Measurements from ENCODE around the gene CEP112.
"Not testable (repeated sequence)": the region's sequence is repeated elsewhere in the genome, so short reads cannot be mapped to it uniquely, and the experiment has no call there.

The CEP112 gene

DNA sequence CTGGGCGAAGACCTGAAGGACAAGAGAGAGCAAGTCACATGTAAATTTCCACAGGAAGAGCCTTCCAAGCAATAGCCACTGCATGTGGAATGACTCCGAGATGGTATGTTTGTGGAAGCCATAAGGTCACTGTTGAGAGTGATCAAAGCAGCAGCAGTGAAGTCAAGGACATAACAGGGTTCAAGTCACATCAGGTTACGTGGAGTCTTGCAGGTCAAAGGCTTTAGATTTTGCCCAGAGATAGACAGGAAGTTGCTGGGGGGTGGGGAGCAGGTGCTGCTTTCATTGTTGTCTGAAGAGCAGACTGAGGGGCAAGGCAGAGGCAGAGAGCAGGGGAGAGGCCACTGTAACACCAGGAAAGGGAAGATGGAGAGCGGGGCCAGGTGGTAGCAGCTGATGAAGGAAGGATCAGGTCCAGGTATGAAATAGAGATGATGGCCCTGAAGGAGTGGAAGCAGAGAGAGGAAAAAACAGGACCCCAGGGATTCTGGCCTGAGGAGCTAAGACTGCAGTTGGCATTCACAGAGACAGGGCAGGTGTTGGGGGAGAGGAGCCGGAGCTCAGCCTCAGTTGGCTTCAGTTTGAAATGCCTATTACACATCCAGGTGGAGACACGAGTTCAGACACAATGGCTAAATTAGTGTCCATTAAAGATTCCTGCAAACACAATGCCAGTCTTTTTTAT lies 501.2 kb downstream of the CEP112 start:
- Mint-ChIP-seq H3K27me3 (peaks cover 17% of the 10 kb centered on the region), H3K36me3 (no peaks in the 10 kb centered on the region), H3K9me3 (no peaks in the 10 kb centered on the region), H3K27ac (no peak overlapping the region), H3K4me1 (no peaks in the 10 kb centered on the region), H3K4me3 (no peak overlapping the region)
- ATAC-seq = peak; percentile 39

DNA sequence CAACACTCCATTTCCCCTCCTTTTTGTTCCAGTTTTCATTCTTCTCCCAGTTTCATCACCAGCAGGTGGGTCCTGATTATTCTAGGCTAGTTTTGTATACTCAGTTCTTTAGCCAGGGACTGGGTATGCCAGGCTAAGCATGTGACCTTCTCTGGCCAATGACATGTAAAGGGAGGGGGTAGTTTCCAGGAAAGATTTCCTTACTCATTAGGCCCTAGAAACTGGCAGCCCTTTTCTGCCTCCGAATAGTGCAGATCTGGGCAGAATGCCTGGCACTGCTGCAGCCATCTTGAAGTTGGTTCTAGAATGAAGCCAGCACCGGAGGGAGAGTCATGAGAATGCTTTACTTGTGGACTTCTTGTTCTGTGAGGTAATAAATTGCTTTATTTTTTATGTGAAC lies 503.6 kb downstream of the CEP112 start:
- Mint-ChIP-seq H3K27ac (no peak overlapping the region), H3K9me3 (peaks cover 3% of the 10 kb centered on the region), H3K36me3 (no peaks in the 10 kb centered on the region), H3K27me3 (peaks cover 7% of the 10 kb centered on the region), H3K4me3 (no peak overlapping the region), H3K4me1 (no peaks in the 10 kb centered on the region)
- ATAC-seq = no peak

DNA sequence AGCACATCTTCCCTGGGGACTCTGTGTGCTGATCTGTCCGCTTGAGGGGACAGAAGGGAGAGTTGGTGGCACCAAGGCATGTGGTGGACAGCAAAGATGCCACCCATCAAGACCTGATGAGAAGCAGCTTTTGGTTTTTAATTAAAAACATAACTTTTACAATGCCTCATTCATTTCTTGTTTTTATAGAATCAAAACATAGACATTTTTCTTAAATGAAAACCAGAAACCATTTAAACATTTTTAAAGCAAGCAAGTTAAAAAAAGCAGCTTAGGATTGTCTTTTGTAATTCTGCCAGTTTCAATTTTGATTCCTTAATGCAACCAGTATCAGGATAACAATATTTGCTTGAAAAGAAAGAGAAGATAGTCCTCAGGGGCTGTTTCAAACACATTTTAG lies 506.8 kb downstream of the CEP112 start:
- no peaks in the 10 kb centered on the region for H3K36me3 Mint-ChIP-seq
- no peak for ATAC-seq
- H3K4me3 Mint-ChIP-seq = no peak overlapping the region
- H3K4me1 Mint-ChIP-seq = no peaks in the 10 kb centered on the region
- no peaks in the 10 kb centered on the region for H3K27me3 Mint-ChIP-seq
- H3K27ac Mint-ChIP-seq = no peak overlapping the region
- H3K9me3 Mint-ChIP-seq = peaks cover 14% of the 10 kb centered on the region

DNA sequence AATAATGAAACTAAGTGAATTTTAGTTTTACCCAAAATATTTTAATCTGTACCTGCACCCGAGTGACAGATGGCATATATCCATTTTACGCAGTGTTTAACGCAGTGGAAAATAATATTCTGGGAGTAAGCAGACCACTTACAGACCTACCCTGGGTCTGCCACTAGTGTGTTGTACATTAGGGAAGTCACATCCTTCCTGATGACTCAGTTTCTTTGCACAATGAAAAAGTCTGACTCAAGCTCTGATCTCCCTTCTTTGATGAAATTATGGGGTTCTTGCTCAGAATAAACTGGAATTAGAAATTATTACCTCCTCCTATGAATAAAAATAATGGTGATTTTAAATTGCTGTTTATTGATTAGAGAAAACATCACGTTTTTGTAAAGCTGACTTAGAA lies 507.3 kb downstream of the CEP112 start:
- Mint-ChIP-seq H3K36me3 (no peaks in the 10 kb centered on the region), H3K4me3 (no peak overlapping the region), H3K9me3 (peaks cover 14% of the 10 kb centered on the region), H3K4me1 (no peaks in the 10 kb centered on the region), H3K27me3 (no peaks in the 10 kb centered on the region), H3K27ac (no peak overlapping the region)
- ATAC-seq = no peak

DNA sequence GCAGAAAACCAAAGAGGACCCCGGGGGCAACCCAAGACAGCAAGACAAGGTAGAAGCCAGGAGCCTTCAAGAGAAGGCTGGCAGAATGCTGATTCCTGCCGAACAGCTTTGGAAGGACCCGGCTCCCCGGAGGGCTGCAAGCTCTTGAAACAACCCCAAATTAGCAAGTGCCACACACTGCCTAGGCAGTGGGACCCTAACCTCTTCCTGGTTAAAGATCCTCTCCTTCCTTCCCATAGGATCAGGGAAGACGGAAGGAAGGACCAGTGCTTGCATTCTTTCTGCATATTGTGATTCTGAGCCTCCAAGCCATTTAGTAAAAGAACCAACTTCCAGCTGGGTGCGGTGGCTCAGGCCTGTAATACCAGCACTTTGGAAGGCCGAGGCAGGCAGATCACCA lies 508.5 kb downstream of the CEP112 start:
- no peaks in the 10 kb centered on the region for H3K36me3 Mint-ChIP-seq
- no peaks in the 10 kb centered on the region for H3K4me1 Mint-ChIP-seq
- peaks cover 14% of the 10 kb centered on the region for H3K9me3 Mint-ChIP-seq
- no peak for ATAC-seq
- no peaks in the 10 kb centered on the region for H3K27me3 Mint-ChIP-seq
- no peak overlapping the region for H3K4me3 Mint-ChIP-seq
- no peak overlapping the region for H3K27ac Mint-ChIP-seq

DNA sequence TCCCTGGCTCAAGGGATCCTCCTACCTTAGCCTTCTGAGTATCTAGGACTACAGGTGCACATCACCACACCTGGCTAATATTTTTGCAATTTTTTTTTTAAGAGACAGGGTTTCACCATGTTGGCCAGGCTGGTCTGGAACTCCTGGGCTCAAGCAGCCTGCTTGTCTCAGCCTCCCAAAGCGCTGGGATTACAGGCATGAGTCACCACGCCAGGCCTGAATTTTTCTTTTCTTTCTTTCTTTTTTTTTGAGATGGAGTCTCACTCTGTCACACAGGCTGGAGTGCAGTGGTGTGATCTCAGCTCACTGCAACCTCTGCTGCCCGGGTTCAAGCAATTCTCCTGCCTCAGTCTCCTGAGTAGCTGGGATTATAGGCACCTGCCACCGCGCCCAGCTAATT lies 510.2 kb downstream of the CEP112 start:
- not testable (repeated sequence) for H3K27ac Mint-ChIP-seq, ATAC-seq, H3K36me3 Mint-ChIP-seq, H3K27me3 Mint-ChIP-seq, H3K4me3 Mint-ChIP-seq, H3K4me1 Mint-ChIP-seq
- H3K9me3 Mint-ChIP-seq = peaks cover 14% of the 10 kb centered on the region

DNA sequence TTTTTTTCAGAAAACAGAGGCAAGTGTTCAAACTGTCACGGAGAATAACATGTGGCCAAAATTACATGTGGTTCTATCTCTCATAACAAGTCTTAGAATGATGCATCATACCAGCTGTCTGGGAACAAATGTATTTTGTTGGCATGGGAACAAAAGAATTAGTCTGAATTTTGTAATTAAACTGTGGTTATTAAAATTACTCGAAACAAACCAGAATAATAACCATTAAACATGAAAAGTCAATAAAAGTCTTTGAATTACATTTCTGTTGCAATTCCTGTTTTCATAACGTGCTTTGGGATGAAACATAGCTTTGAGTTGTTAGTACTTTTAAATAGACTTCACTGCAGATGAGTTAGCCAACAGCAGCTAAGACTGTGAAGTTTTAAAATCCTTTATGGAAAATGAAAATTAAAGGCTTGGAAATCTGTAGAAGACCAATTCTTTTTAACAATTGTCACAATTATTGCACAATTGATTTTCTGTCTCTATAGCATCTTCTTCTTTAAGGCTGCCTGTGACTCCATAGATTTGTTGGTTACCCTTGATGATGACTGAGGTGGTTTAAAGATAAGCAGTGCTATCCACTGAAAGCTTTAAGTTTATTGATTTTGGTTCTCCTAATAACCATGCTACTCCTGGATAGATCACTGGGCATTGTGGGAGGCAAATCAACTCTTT lies 512.6 kb downstream of the CEP112 start:
- no peaks in the 10 kb centered on the region for H3K27me3 Mint-ChIP-seq
- H3K27ac Mint-ChIP-seq = no peak overlapping the region
- no peaks in the 10 kb centered on the region for H3K4me1 Mint-ChIP-seq
- peaks cover 17% of the 10 kb centered on the region for H3K9me3 Mint-ChIP-seq
- H3K36me3 Mint-ChIP-seq = no peaks in the 10 kb centered on the region
- no peak overlapping the region for H3K4me3 Mint-ChIP-seq
- ATAC-seq = no peak

DNA sequence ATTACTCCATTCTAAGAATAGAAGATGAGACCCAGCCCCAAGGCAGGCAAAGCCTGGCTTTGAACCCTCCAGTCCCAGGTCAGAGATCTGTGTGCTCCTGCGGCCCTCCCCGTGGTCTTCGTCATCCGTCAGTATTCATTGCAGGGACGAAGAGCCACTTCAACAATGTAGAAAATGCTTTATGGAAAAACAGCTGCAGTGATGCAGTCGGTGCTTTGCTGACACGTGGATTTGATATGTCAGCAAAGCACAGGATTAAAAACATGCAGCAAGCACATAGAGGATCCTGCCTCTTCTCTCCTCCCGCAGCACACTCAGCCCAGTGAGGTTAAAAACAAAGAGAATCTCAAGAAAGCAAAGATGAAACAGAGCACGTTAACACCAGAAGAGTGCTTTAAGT lies 513.4 kb downstream of the CEP112 start:
- H3K27me3 Mint-ChIP-seq = no peaks in the 10 kb centered on the region
- H3K36me3 Mint-ChIP-seq = no peaks in the 10 kb centered on the region
- no peak overlapping the region for H3K4me3 Mint-ChIP-seq

DNA sequence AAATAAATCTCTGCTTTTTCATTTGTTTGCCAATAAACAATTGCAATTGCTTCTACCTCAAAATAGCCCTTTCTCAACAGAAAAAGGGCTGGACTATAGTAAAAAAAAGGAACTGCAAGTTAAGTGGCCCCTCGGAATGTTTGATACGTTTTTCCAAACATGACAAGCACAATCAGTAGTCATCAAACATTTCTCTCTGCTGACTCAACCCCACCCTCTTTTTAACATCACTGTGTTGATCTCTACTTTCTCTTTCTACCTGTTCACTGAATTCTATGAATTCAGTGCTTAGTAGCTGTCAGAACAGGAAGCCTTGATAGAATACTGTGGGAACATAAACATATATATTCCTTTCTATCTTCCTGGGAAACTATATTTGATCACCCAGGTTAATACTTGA lies 514.0 kb downstream of the CEP112 start:
- no peaks in the 10 kb centered on the region for H3K4me1 Mint-ChIP-seq
- peaks cover 17% of the 10 kb centered on the region for H3K9me3 Mint-ChIP-seq
- no peak for ATAC-seq

More for the DNA sequence above, 513.4 kb downstream of the CEP112 start:
- no peak for ATAC-seq
- Mint-ChIP-seq H3K4me1 (no peaks in the 10 kb centered on the region), H3K9me3 (peaks cover 17% of the 10 kb centered on the region), H3K27ac (no peak overlapping the region)

DNA sequence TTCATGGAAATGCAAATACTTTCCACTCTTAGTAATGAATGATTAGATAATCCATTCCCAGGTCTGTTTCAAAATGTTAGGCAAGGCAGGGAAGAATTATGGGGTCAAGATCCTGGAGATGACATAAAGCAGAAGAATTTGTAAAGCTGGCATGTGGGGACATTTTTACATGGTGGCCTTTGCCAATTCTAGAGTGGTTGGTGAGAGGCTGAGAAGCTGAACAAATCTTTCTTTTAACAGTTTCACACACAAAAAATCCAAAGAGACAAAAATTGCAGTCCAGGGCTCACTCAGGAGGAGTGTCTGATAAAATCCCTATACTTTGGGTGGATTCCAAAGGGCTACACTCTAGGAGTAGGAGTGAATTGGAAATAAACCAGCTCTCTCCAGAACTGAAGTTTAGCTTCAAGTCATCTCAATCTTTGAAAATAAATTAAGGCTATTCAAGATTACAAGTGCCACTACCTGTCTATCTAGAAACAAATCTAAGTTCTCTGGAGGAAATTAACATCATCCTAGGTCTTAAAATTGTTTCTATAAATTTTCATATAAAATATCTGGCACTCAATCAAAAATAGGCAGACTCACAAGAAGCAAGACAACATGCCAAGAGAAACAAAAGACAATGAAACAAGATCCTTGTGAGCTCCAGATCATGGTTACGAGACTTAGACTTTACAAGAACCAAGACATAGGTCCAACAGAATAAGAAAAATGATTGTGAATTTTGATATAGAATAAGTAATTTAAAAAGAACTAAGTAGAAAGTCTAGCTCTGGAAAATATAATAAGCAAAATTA lies 517.5 kb downstream of the CEP112 start:
- H3K27me3 Mint-ChIP-seq = peaks cover 3% of the 10 kb centered on the region
- peaks cover 5% of the 10 kb centered on the region for H3K9me3 Mint-ChIP-seq
- no peak for ATAC-seq
- no peaks in the 10 kb centered on the region for H3K4me1 Mint-ChIP-seq
- H3K36me3 Mint-ChIP-seq = no peaks in the 10 kb centered on the region
- no peak overlapping the region for H3K27ac Mint-ChIP-seq
- H3K4me3 Mint-ChIP-seq = no peak overlapping the region

More for the DNA sequence above, 514.0 kb downstream of the CEP112 start:
- H3K4me3 Mint-ChIP-seq = no peak overlapping the region
- H3K27me3 Mint-ChIP-seq = no peaks in the 10 kb centered on the region
- no peak overlapping the region for H3K27ac Mint-ChIP-seq
- H3K36me3 Mint-ChIP-seq = no peaks in the 10 kb centered on the region

DNA sequence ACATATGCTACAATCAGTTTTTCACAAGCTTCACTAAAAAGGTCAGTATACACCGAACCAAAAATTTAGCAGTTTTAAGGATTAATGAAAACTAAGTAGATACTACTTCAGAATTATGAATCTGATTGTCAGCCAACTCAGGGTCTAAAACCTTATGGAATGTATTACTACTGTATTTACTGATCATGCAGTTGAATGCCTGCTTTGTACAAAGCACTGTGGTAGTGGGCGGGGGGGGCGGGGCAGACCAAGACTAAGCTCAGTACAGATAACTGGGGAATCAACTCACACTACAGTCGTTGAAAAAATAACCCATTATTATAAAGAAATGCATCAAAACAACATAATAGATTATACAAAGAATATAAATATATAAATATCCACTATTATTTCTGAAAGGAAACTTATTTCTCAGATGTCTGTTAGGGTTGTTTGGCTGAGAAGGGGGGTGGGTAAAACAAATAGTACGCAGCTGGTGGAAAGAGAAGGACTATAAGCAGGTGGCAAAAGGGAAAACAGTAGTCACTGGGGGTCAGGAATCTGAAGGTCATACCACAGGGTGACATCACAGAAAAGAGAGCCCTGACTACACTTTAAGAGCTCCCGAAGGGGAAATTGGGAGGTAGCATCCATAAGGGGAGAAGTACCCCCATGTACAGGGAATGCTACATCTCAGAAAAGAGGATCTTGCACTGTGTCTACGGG lies 521.1 kb downstream of the CEP112 start:
- no peak for ATAC-seq
- Mint-ChIP-seq H3K9me3 (peaks cover 5% of the 10 kb centered on the region), H3K4me3 (no peak overlapping the region), H3K4me1 (no peaks in the 10 kb centered on the region), H3K27ac (no peak overlapping the region), H3K27me3 (peaks cover 10% of the 10 kb centered on the region), H3K36me3 (peaks cover 4% of the 10 kb centered on the region)

DNA sequence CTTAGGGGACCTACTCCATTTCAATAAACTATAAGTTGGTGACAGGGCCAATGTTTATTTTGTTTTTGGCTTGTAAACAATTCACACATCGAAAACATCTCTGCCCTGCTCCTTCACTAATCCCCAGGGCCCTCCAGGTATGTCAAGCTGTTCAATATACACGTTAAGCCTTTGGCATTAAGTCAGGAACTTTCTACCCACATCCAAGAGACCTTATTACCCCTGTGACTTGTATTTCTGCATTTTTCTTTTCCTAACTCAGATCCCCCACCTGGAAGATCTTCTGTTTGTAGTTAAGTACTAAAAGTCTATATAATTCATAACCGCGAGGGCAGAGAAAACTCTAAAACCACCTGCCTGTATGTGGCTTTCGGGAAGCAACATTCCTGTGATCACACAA lies 523.7 kb downstream of the CEP112 start:
- ATAC-seq = no peak
- Mint-ChIP-seq H3K36me3 (peaks cover 4% of the 10 kb centered on the region), H3K27ac (no peak overlapping the region), H3K4me1 (no peaks in the 10 kb centered on the region), H3K9me3 (no peaks in the 10 kb centered on the region), H3K27me3 (peaks cover 10% of the 10 kb centered on the region), H3K4me3 (no peak overlapping the region)

DNA sequence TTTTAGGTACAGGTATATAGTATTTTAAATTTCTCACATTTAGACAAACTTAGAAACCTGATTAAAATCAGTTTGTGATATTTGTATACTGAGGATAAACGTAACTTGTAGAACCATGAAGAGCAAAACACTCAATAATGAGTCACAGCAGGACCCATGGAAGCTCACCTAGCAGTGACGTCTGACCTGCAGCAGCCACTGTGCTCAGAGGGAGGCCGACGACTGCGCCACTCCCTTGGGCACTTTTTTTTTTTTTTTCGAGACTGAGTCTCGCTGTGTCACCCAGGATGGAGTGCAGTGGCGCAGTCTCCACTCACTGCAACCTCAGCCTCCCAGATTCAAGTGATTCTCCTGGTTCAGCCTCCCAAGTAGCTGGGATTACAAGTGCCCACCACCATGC lies 524.3 kb downstream of the CEP112 start:
- no peak overlapping the region for H3K4me3 Mint-ChIP-seq
- H3K27ac Mint-ChIP-seq = no peak overlapping the region
- peaks cover 4% of the 10 kb centered on the region for H3K36me3 Mint-ChIP-seq
- no peak for ATAC-seq
- peaks cover 10% of the 10 kb centered on the region for H3K27me3 Mint-ChIP-seq
- no peaks in the 10 kb centered on the region for H3K4me1 Mint-ChIP-seq
- H3K9me3 Mint-ChIP-seq = no peaks in the 10 kb centered on the region

DNA sequence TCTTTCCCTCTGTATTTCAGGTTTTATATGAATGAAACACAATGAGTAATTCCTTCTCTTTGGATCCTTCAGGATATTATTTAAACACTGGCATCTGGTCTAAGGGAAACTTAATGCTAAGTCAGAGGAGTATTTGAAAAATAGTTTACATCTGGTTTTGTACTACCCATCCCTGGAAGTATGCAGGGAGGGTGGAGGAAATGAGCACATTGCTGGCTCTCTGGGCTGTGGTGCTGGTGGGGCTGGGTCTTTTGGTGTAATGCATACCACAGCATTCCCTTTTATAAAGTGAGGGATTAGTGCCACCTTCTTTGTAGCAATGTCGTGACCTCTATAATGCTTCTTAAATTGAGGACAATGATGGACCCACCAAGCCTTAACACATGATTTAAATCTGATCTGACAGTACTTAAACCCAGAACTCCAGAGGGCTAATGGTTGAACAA lies 525.0 kb downstream of the CEP112 start:
- H3K27ac Mint-ChIP-seq = no peak overlapping the region
- H3K4me1 Mint-ChIP-seq = no peaks in the 10 kb centered on the region

DNA sequence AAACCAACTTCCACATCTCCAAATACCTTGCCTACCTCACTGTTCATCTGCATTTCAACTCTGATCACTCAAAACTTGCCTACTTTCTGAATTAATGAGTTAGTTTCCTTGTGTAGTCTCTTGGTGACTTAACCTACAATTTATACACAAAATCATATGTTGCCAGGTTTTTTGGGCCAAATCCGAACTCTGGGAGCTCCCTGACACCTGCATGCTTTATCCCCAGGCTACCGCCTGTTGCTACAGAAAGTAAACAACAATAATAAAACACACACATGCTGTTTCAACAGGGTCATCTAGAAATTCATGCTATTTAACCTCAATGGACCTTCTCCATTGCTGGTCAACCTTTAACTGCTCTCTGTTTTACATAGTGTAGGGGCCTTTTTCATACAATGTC lies 526.0 kb downstream of the CEP112 start:
- H3K27me3 Mint-ChIP-seq = peaks cover 10% of the 10 kb centered on the region
- no peak for ATAC-seq
- H3K9me3 Mint-ChIP-seq = peaks cover under 1% of the 10 kb centered on the region
- H3K4me3 Mint-ChIP-seq = no peak overlapping the region
- H3K36me3 Mint-ChIP-seq = peaks cover 4% of the 10 kb centered on the region
- H3K27ac Mint-ChIP-seq = no peak overlapping the region
- no peaks in the 10 kb centered on the region for H3K4me1 Mint-ChIP-seq

More for the DNA sequence above, 525.0 kb downstream of the CEP112 start:
- Mint-ChIP-seq H3K36me3 (peaks cover 4% of the 10 kb centered on the region), H3K27me3 (peaks cover 10% of the 10 kb centered on the region), H3K4me3 (no peak overlapping the region), H3K9me3 (no peaks in the 10 kb centered on the region)
- ATAC-seq = no peak

Measured in stimulated activated memory B cell treated with anti-CD40 and anti-IgM and Interleukin-4, amounts not matched to agents 10 μg/mL and 1 μg/mL and 100 μg/mL, for 72 hours (primary cell).